ENCODE measurements around the gene ADRB1.
A peak's percentile ranks its signal among the peaks of the same experiment; 100 is the strongest.

Gene ADRB1

DNA sequence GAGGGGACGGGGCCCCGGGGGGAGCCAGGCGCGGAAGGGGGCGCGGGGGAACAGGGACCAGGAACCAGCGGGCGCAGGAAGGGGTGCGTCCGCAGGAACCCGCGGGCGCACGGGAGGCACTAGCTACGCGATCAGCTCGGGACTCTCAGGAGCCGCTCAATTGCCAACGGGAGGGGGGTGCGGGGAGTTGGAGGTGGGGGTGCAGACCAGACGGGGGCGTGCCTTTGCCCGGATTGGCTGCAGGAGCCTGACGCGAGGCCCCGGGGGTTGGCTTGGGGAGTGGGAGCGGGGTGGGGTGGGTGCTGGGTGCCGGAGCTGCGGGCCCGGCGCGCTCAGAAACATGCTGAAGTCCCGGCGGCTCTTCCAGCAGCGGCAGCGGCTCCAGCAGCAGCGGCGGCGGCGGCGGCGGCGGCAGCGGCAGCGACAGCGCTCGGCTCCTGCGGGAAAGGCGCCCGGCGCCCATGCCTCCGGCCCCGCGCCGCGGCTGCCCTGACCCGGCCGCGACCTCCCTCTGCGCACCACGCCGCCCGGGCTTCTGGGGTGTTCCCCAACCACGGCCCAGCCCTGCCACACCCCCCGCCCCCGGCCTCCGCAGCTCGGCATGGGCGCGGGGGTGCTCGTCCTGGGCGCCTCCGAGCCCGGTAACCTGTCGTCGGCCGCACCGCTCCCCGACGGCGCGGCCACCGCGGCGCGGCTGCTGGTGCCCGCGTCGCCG is at the start of gene ADRB1:
ADRB1 (plus strand) TSS at position 335 of the 715 bp plus-strand sequence; CDS start at position 602, 267 bp downstream.
- DNase-seq, result peak; percentile 49

DNA sequence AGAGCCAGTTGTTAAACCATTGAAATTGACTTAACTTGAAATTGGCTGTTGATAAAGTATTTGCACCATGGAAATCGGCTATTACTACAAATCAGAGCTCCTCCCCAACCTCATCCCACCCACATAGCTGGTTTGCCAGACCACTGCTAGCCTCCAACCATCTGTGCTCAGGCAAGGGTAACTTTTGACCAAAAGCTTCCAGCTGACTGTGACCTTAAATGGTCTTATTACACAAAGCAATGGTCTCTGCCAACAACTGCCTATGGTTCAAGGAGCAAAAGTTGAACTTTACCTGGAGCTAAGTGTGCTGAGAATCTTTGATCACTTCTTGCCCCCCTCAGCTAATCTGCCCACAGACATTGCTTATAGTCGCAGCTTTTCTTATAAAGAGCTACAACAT is 48.5 kb upstream of the ADRB1 start:
- DNase-seq, result no peak

DNA sequence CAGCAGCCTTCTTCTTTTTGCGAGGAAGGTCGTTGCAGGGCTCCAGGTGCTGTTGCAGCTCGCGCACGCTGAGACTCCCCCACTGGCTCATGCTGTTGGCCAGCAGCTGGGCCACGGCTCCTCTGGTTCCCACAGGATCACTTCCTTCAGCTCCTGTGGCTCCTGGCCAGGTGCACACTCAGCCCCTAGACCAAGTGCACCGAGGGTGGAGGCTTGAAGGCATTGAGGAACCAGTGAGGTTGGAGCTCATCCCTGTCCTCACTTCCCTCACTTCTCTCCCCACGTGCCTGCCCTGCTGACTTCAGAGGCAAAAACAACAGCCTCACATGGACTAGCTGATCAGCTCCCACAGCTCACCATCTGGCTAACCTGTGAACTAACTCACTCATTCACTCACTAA is 46.2 kb upstream of the ADRB1 start:
- no peak for DNase-seq

DNA sequence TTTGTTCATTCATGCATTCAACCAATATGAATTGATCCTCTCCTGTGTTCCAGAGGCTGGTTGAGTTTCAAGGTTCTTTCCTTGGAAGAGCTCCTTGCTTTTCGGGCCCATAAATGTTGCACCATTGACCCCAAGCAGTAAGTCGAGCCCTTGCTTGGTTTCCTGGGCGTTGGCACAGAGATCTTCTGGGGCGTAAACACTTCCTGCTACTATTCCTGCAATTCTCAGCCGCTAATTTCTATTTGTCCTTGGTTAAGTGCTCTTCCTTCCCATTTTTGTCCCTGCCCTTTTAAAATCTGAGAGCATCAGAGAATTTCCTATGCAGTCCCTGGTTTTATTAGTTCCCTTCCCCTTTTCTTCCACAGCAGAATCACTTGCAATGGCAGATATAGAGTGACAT is 44.1 kb upstream of the ADRB1 start:
- DNase-seq, result no peak

DNA sequence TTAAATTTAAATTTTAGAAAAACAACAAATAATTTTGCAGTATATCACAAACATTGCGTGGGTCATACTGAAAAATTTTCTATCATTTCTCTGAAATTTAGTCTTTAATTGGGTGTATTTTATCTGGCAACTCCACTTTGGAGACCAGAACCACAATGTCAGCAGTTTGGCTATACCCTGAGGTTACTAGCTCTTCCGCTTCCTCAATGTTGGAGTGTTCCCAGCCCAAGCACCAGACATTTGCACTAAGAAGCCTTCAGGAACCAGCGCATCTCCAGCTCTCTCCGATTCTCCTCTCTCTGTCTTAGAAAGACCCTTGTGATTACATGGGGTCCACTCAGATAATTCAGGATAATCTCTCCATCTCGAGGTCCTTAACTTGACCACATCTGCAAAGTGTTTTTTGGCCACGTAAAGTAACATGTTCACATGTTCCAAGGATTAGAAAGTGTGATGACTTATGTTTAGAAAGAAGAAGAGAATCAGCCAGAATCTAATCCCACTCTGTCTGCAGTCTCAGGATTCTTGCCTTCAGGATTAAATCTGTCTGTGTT is 43.1 kb upstream of the ADRB1 start:
- DNase-seq, result no peak

DNA sequence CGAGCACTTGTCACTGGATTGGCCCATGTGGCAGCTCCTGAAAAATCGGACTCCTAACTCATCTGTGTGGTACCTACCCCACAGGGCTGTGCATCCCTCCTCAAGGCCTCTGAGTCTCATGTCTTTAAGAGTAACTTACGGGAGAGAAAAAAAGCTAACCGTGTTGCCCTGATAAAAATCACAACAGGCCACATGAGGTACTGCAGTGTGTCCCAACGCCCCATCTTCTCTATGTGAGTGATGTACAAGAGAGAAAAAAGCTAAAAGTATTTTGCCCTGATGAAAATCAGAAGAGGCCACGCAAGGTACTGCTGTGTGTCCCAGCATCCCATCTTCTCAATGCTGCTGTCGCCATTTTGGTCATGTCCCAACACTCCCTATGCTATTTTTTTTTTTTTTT is 41.2 kb upstream of the ADRB1 start:
- DNase-seq, result no peak

DNA sequence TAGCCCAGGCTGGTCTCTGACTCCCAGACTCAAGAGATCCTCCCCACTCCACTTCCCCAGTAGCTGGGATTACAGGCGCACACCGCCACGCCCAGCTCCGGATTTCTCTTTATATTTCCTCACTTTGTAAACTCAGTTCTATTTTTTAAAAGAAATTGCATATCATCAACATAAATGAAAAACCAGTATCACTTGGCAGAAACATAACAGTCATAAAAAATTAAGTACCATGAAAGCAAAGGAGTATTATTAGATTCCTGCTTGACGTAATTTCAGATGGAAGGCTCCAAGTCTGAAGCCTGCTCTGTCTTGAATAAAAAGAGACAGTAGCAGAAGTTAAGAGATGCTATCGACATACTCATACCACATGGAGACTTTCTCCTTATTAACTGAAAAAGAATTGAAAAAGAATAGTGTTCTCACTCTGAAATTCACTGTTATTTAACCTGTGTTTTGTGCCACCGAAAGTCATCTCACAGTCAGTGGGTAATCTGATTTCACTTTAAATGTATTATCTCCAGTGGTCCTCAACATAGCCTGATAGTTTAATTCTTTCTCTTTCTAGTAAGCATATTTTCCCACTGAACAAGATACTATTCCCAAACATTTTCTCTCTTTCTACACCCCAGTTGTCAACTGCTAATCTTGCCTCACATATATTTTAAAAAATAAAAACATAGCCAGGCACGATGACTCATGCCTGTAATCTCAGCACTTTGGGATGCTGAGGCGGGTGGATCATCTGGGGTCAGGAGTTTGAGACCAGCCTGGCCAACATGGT is 40.3 kb upstream of the ADRB1 start:
- DNase-seq, result no peak

DNA sequence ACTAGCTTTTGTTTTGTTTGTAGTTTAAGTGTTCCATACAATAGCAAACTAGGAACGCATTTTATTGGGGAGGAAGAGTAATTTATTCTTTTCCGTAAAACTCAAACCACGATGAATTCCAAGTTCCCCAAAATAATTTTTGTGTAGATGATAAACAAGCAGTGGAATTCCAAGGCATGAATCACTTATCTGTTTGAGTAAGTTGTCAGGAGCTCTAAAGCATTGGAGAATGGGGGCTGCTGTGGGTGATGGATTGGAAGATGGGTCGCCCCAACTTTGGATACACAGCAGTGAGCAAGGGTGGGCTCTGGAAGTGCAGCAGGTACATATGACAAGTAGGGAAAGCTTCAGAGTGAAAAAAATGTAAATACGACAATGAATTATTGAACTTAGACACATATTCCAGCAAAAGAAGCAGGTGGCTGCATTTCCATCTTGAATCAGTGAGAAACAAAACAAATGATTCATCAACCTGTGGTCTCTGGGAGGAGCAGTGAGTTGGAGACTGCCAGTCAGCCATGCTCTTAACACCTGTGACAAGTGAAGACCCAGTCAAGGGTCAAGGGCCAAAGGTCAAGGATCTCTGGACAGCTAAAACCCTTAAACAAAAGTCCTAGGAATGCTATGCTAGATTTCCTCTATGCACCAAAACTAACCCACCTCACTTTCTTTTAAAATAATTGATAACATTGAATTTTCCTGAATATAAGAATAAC is 34.2 kb upstream of the ADRB1 start:
- no peak for DNase-seq

DNA sequence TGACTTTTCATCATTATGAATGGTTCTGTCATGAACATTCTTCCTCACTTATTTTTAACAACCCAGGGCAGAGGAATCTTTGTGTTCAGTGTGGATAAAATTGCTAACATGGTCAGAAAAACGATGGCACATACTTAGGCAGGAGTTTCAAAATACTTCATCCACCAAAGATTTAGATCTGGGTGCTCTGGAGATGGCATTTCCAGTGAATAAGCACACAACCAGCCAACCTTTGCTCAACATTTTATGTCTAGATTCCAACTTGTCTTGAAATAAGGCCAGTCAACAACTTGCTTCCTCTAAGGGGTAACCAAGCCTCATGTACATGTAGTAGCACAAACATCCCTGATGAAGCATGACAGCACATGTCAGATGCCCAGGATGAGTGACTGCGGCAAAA is 33.4 kb upstream of the ADRB1 start:
- no peak for DNase-seq

DNA sequence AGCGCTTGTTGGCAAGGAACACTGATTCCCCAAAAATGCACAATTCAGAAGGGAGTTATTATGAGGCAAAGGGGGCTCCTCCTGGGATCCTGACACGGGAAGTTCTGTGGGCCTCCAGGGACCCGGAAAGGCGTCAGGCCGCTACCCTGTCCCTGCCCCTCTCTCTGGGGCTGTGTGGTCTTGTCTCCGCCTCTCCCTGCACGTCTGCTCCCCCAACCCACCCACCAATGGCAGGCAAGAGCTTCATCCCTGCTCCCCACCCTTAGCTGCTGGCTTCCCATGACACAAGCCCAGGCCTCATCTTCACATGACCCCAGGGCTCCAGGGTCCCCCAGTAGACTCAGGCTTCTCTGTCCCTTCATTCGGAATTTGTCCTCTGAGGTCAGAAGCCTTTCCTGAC is 31.0 kb upstream of the ADRB1 start:
- DNase-seq, result no peak

DNA sequence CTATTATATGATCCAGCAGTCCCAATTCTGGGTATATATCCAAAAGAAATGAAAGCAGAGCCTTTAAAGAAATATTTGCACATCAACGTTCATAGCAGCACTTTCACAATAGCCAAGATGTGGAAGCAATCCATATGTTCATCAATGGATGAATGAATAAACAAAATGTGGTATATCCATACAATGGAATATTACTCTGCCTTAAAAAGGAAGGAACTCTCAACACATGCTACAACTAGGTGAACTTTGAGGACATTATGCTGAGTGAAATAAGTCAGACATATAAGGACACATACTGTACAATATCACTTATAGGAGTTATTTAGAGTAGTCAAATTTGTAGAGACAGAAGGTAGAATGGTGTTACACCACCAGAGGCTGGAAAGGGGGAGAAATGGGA is 28.0 kb upstream of the ADRB1 start:
- DNase-seq, result no peak

DNA sequence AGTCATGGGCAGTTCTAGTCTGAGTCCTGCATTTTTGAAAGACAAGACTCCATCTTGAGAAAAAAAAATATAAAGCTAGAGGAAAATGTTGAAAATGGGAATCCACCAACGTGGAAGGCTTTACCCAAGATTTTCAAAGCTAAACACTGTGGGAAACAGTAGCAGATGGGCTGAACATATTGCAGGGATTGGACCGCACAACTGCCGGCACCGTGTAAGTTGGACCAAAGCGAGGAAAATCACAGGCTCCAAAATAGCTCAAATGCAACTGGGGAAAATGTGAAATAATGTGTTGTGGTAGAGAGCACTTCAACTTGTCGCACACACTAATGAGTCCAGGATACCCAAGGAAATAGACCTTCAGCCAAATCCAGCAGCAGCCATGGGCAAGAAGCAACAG is 26.4 kb upstream of the ADRB1 start:
- DNase-seq, result no peak

DNA sequence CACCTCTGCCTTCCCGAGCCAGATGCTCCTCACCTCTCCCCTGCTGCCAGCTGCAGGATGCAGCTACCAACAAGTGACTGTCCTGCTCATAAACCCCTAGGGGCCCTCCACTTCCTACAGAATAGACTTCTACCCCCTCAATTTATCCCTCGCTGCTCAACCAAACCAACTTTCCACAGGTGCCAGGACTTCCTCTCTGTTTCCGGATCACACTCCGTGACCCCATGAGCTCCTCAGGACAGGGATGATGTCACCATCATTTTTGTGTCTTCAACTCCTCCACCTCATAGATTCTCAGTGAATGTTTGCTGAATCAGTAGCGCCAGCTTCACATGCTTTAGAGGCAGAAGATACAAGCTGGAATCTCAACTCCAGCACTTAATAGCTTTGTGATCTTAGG is 25.8 kb upstream of the ADRB1 start:
- DNase-seq, result no peak

DNA sequence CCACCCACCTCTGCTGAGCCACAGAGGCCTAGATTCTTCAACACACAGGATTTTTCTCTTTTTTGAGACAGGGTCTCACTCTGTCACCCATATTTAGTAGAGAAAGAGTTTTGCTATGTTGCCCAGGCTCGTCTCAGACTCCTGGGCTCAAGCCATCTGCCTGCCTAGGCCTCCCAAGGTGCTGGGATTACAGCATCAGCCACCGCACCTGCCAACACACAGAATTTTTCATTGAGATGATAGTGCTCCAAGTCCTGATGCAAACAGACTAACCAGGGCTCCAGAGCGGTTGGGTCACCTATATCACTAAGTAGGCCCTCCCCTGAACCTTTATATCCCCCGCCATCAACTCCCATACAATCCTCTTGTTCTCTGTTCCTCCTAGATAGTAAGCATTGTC is 24.4 kb upstream of the ADRB1 start:
- DNase-seq, result no peak

DNA sequence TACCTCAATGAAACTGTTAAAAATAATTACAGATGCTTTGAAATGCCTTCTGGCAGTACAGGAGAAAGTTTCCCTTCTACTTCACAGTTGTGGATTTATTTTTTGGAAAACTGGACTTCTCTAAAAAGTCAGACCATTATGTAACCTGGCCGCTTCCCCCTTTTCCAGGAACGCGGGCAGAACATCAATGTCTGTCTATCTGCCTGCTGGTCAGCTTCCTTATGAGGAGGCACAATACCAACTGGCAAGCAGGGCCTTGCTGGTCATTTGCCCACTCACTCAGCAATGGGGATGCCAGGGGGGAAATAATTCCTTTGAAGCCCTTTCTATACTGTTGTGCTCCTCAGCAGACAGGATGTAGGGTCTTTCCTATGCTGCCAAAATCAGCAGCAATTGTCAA is 22.5 kb upstream of the ADRB1 start:
- DNase-seq, result no peak

DNA sequence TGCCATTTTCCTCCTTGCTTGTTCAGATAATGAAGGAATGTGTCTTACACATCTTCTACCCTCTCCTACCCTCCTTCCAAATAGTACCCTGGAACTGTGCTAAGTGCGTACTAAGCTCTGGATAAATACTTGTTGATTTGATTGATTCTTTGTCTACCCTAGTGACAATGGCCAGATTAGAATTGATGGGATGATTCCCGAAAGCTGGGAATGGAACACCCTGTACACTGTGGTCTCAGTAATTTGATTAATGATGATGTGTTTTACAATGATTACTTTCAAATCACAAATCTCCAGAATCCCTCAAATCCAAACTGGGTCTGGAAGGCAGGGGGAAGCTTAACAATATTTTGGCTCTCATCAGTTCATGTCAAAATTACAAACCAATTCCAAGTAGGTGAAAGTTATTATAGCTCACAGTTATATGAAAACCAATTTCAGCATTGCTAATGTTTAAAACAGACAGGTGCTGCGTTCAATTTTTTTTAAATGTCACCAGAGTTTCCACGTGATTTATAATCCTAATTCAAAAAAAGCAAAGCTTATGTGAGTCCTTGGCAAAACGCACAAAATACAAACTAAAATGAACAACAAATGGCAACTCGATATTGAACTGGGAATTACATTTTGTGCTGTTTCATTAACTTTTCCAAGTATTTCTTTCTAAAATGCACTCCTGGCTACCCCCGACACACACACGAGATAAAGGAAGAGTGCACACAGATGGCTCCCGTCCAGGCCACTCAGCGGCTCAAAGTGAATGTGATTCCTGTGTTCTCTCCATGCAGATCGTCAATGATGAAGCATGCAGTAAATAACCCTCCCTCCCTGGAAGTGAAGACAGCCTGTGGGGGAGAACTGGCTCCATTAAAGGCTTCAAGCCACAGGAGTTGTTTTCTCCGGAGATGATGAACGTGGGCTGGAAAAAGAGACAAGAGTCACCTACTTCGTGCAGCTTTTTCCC is 21.7 kb upstream of the ADRB1 start:
- no peak for DNase-seq

DNA sequence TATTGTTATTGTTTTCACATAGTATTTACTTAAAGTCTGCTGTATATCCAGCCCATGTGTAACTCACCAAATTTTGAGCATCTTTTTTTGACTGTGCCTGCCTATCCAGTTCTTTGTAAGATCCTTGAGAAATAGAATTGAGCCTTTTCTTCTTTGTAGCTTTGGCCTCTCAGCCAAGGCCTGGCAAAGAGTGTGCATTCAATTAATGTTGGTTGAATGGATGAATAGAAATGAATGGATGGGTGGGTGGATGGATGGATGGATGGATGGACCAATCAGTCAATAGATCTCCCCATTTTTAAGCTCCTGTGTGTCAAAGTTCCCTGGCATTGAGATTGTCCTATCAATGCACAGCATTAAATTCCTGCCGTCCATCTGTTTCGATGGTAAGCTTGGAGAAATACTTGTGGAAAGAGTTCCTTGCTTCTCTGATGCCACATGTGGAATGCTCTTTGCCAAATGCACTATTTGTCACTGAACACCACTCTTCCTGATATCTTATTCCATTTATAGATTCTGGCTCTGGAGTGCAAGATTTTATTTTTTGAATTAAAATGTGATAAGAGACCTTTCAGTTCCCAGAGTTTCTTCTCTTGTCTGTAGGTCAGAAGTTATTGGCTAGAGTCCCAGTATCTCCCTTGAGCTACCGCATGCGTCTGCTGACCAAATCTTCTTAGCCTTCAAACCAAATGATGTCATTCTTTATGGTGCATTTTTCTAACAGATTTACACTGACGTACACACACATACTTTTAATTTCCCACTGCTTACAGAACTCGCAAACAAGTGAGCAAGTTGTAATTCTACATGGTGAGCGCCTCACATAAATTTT is 20.7 kb upstream of the ADRB1 start:
- no peak for DNase-seq

DNA sequence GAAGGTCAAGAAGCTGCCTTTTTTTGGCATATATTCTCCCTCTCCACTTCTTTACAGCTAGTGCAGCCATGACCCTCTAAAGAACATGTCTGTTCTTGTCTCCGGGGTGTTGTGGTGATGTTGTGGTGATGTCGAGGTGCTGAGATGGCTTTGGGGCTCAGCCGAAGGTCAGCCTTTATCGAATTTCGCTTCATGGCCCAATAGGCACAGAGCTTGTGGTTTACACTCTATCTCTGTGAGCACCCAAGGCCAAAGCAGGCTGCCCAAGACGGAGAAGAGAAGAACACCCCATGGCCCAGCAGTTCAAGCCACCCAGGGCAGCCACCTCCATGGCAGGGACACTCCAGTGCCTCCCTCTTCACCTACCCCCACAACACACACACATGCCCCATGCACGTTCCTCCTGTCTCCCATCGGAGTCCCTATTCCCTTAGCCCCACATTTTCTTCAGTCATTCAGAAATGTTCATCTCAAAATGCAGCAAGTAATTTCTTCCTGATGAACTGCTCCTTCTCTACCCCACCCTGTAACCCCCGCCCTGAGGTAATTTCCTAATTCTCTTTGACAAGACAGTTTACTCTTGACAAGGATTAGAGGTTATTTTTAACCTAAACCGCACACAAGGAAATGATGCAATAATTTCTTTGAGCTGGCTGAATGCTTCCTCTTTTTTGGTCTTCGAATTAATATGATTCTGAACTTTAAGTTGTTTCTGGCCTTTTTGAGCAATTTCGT is 18.6 kb upstream of the ADRB1 start:
- DNase-seq, result no peak

DNA sequence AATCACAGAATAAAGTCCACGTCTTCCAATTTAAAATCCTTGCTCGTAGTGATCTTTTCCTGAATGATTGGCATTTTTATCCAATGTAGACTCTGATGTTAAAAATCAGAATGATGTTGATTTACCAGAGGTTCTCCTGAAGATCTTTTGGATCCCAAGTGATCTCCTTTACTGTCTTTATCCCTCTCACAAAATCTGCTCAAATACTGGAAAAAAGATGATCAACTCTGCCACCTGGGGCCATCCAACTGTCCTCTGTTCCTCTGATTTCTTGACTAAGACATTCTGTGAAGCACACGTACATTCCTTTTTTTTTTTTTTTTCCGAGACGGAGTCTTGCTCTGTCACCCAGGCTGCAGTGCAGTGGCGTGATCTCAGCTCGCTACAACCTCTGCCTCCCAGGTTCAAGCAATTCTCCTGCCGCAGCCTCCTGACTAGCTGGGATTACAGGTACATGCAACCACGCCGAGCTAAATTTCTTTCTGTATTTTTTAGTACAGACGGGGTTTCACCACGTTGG is 18.0 kb upstream of the ADRB1 start:
- DNase-seq, result no peak
